Measurements from ENCODE around the gene SYK. TPM values are rescaled to one million over a fixed set of nuclear protein-coding genes. Genes with fewer than 3 reads are reported as not detected.

The SYK gene
- total RNA-seq, 1 donor from 2014 or later, result 12.0 TPM

GRCh38 chr9:90841615-90842014 is 40.0 kb downstream of the SYK start:
- DNase-seq (ENCODE audit: extremely low spot score in 2 of 2), result no peak
- intact Hi-C loops (cut with DNase I), result no loop called here
- TF ChIP-seq POLR2AphosphoS5 (IDR thresholded peaks at IDR 0.05; ENCODE audit: insufficient read depth in 1 of 2, low read depth in 1 of 2) (no peak), POLR2A (IDR thresholded peaks at IDR 0.05) (no peak)
- TF ChIP-seq, protein P1, sequence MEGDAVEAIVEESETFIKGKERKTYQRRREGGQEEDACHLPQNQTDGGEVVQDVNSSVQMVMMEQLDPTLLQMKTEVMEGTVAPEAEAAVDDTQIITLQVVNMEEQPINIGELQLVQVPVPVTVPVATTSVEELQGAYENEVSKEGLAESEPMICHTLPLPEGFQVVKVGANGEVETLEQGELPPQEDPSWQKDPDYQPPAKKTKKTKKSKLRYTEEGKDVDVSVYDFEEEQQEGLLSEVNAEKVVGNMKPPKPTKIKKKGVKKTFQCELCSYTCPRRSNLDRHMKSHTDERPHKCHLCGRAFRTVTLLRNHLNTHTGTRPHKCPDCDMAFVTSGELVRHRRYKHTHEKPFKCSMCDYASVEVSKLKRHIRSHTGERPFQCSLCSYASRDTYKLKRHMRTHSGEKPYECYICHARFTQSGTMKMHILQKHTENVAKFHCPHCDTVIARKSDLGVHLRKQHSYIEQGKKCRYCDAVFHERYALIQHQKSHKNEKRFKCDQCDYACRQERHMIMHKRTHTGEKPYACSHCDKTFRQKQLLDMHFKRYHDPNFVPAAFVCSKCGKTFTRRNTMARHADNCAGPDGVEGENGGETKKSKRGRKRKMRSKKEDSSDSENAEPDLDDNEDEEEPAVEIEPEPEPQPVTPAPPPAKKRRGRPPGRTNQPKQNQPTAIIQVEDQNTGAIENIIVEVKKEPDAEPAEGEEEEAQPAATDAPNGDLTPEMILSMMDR (IDR thresholded peaks at IDR 0.05), result no peak
- H3K4me3 ChIP-seq, result no peak overlapping the region
- no peaks in the 10 kb centered on the region for H3K4me1 ChIP-seq
- H3K9me3 ChIP-seq, result no peaks in the 10 kb centered on the region
- H3K36me3 ChIP-seq, result no peaks in the 10 kb centered on the region
- H3K27ac ChIP-seq, result no peak overlapping the region
- no peaks in the 10 kb centered on the region for H3K27me3 ChIP-seq

DNA sequence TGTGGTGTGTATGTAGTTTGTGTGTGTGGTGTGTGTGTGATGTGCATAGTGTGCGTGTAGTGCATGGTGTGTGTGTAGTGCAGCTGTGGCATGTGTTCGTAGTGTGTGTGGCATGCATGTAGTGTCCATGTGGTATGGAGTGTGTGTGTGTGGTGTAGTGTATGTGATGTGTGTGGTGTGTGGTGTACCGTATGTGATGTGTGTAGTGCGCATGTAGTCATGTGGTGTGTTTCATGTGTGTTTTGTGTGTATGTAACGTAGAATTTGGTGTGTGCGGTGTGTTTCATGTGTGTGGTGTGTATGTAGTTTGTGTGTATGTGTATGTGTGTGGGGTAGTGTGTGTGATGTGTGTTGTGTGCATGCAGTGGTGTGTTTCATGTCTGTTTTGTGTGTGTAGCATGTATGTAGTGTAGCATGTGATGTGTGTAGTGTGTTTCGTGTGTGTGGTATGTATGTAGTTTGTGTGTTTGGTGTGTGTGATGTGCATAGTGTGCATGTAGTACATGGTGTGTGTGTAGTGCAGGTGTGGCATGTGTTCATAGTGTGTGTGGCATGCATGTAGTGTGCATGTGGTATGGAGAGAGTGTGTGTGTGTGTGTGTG is 40.7 kb downstream of the SYK start:
- Histone ChIP-seq H3K36me3 (no peaks in the 10 kb centered on the region), H3K9me3 (no peaks in the 10 kb centered on the region), H3K4me1 (no peaks in the 10 kb centered on the region), H3K4me3 (no peak overlapping the region), H3K27me3 (no peaks in the 10 kb centered on the region), H3K27ac (no peak overlapping the region)
- intact Hi-C loops (cut with DNase I), result no loop called here
- TF ChIP-seq POLR2AphosphoS5 (IDR thresholded peaks at IDR 0.05; ENCODE audit: insufficient read depth in 1 of 2, low read depth in 1 of 2), result no peak
- no peak for TF ChIP-seq POLR2A (IDR thresholded peaks at IDR 0.05)
- TF ChIP-seq, protein P1 (IDR thresholded peaks at IDR 0.05), result no peak
- DNase-seq (ENCODE audit: extremely low spot score in 2 of 2), result no peak

GRCh38 chr9:90842996-90843395 is 41.4 kb downstream of the SYK start:
- no peak for TF ChIP-seq POLR2A (IDR thresholded peaks at IDR 0.05)
- TF ChIP-seq, protein P1 (IDR thresholded peaks at IDR 0.05), result no peak
- no peak for TF ChIP-seq POLR2AphosphoS5 (IDR thresholded peaks at IDR 0.05; ENCODE audit: insufficient read depth in 1 of 2, low read depth in 1 of 2)
- no peaks in the 10 kb centered on the region for H3K36me3 ChIP-seq
- H3K4me1 ChIP-seq, result no peaks in the 10 kb centered on the region
- no peak for DNase-seq (ENCODE audit: extremely low spot score in 2 of 2)
- H3K27me3 ChIP-seq, result no peaks in the 10 kb centered on the region
- no peak overlapping the region for H3K4me3 ChIP-seq
- intact Hi-C loops (cut with DNase I), result no loop called here
- H3K9me3 ChIP-seq, result no peaks in the 10 kb centered on the region
- no peak overlapping the region for H3K27ac ChIP-seq

DNA sequence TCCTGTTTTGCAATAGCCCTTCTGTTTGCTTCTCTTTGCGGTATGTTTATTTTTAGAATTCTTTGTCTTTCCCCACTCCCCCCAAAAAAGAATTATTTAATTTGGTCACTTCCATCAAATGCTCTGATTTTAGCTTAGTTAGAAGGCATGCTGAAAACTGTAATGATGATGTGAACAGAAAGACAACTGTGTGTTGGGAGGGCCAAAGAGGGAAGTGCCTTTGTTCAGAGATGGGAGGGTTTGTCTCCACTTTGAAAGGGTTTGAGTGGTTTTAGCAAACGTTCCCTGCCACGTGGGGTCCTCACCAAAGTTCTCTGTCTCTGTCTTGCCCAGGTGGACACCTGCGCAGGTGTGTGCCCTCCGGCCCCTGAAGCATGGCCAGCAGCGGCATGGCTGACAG is 41.9 kb downstream of the SYK start:
- intact Hi-C loops (cut with DNase I), result no loop called here
- H3K9me3 ChIP-seq, result no peaks in the 10 kb centered on the region
- TF ChIP-seq, protein P1 (IDR thresholded peaks at IDR 0.05), result no peak
- TF ChIP-seq POLR2A (IDR thresholded peaks at IDR 0.05), result no peak
- DNase-seq (ENCODE audit: extremely low spot score in 2 of 2), result no peak
- no peak overlapping the region for H3K27ac ChIP-seq
- no peaks in the 10 kb centered on the region for H3K27me3 ChIP-seq
- no peaks in the 10 kb centered on the region for H3K4me1 ChIP-seq
- no peaks in the 10 kb centered on the region for H3K36me3 ChIP-seq
- H3K4me3 ChIP-seq, result no peak overlapping the region

- H3K4me3 ChIP-seq, result no peak overlapping the region
- no peak overlapping the region for H3K27ac ChIP-seq
- no peaks in the 10 kb centered on the region for H3K4me1 ChIP-seq
- peak in 1 of 2 donors; percentile 31 for DNase-seq (ENCODE audit: extremely low spot score in 2 of 2)
- H3K27me3 ChIP-seq, result no peaks in the 10 kb centered on the region
- TF ChIP-seq, protein P1 (IDR thresholded peaks at IDR 0.05), result no peak
- TF ChIP-seq POLR2AphosphoS5 (IDR thresholded peaks at IDR 0.05; ENCODE audit: insufficient read depth in 1 of 2, low read depth in 1 of 2) (no peak), POLR2A (IDR thresholded peaks at IDR 0.05) (no peak)
- intact Hi-C loops (cut with DNase I), result no loop called here
- H3K9me3 ChIP-seq, result no peaks in the 10 kb centered on the region
- no peaks in the 10 kb centered on the region for H3K36me3 ChIP-seq
Measured at GRCh38 chr9:90844326-90844725, 42.7 kb downstream of the SYK start.

Data from vagina (tissue), 2 donors.